22Rv1 (cell line): ENCODE data around the gene TMEM207.

Experiments
- CTCF ChIP-seq: fragments of 450-650 bp; IDR thresholded peaks from 2 replicates; pipeline ENCODE4 v1.5.1; 2017; ENCODE audit warnings: mild to moderate bottlenecking
- ZFX ChIP-seq: fragments of 450-650 bp; IDR thresholded peaks from 2 replicates; pipeline ENCODE4 v1.6.1; 2017; ENCODE audit warnings: antibody characterized with exemption, borderline replicate concordance

GRCh38 chr3:190436331-190436730 is 13.4 kb downstream of the TMEM207 start:
- TF ChIP-seq CTCF (no peak), ZFX (no peak)
